ENCODE results near the gene SHE.

Gene SHE

GRCh38 chr1:154474802-154475201 lies 27.4 kb downstream of the SHE start:
- ATAC-seq (ENCODE audit: insufficient read depth, low read depth) (no peak), DNase-seq (no peak)
- Histone ChIP-seq H3K27ac (ENCODE audit: low read length) (no peak overlapping the region), H3K4me3 (ENCODE audit: low read depth in 1 of 2, low read length in 2 of 2) (no peak overlapping the region), H3K9ac (ENCODE audit: low read depth, low read length) (no peak overlapping the region), H3K36me3 (ENCODE audit: insufficient read depth, low read length) (no peaks in the 10 kb centered on the region), H2AFZ (ENCODE audit: low read depth, low read length) (no peak overlapping the region), H3K27me3 (ENCODE audit: insufficient read depth, low read length, poor library complexity) (peaks cover 5% of the 10 kb centered on the region), H3K4me1 (ENCODE audit: insufficient read depth, low read length) (no peaks in the 10 kb centered on the region), H3K79me2 (ENCODE audit: insufficient read depth, low read length) (no peaks in the 10 kb centered on the region), H3K4me2 (ENCODE audit: insufficient read depth, low read length) (no peak overlapping the region), H3K9me3 (ENCODE audit: insufficient read depth, low read length, severe bottlenecking) (no peaks in the 10 kb centered on the region), H4K20me1 (ENCODE audit: insufficient read depth, low read length) (no peaks in the 10 kb centered on the region)
- TF ChIP-seq EZH2 (IDR thresholded peaks at IDR 0.05; ENCODE audit: borderline replicate concordance, low read depth, low read length, severe bottlenecking) = no peak
- TF ChIP-seq, protein P1, sequence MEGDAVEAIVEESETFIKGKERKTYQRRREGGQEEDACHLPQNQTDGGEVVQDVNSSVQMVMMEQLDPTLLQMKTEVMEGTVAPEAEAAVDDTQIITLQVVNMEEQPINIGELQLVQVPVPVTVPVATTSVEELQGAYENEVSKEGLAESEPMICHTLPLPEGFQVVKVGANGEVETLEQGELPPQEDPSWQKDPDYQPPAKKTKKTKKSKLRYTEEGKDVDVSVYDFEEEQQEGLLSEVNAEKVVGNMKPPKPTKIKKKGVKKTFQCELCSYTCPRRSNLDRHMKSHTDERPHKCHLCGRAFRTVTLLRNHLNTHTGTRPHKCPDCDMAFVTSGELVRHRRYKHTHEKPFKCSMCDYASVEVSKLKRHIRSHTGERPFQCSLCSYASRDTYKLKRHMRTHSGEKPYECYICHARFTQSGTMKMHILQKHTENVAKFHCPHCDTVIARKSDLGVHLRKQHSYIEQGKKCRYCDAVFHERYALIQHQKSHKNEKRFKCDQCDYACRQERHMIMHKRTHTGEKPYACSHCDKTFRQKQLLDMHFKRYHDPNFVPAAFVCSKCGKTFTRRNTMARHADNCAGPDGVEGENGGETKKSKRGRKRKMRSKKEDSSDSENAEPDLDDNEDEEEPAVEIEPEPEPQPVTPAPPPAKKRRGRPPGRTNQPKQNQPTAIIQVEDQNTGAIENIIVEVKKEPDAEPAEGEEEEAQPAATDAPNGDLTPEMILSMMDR (IDR thresholded peaks at IDR 0.05; ENCODE audit: borderline replicate concordance, extremely low read depth, low read length, poor library complexity, severe bottlenecking) = no peak

DNA sequence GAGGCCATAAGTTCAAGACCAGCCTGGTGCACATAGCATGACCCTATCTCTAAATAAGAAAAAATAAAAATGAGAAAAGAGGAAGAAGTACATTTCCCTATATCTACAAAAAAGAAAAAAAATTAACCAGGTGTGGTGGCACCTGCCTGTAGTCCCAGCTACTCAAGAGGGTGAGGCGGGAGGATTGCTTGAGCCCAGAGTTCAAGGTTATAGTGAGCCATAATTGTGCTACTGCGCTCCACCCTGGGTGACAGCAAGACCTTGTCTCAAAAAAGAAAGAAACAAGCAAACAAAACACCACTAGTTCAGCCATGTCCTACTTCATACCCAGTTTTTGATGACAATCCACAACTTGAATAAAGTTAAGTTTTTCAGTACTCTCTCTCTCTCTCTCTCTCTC lies 30.9 kb downstream of the SHE start:
- peaks cover 8% of the 10 kb centered on the region for H3K27me3 ChIP-seq (ENCODE audit: insufficient read depth, low read length, poor library complexity)
- no peak for TF ChIP-seq EZH2 (IDR thresholded peaks at IDR 0.05; ENCODE audit: borderline replicate concordance, low read depth, low read length, severe bottlenecking)
- TF ChIP-seq, protein P1 (IDR thresholded peaks at IDR 0.05; ENCODE audit: borderline replicate concordance, extremely low read depth, low read length, poor library complexity, severe bottlenecking) = no peak
- H3K9me3 ChIP-seq (ENCODE audit: insufficient read depth, low read length, severe bottlenecking) = no peaks in the 10 kb centered on the region
- H3K27ac ChIP-seq (ENCODE audit: low read length) = no peak overlapping the region
- no peaks in the 10 kb centered on the region for H3K79me2 ChIP-seq (ENCODE audit: insufficient read depth, low read length)
- H3K36me3 ChIP-seq (ENCODE audit: insufficient read depth, low read length) = no peaks in the 10 kb centered on the region
- no peak overlapping the region for H3K4me2 ChIP-seq (ENCODE audit: insufficient read depth, low read length)
- H2AFZ ChIP-seq (ENCODE audit: low read depth, low read length) = no peak overlapping the region
- no peak overlapping the region for H3K9ac ChIP-seq (ENCODE audit: low read depth, low read length)
- DNase-seq (no peak), ATAC-seq (ENCODE audit: insufficient read depth, low read depth) (no peak)
- no peaks in the 10 kb centered on the region for H4K20me1 ChIP-seq (ENCODE audit: insufficient read depth, low read length)
- no peak overlapping the region for H3K4me3 ChIP-seq (ENCODE audit: low read depth in 1 of 2, low read length in 2 of 2)
- no peaks in the 10 kb centered on the region for H3K4me1 ChIP-seq (ENCODE audit: insufficient read depth, low read length)

DNA sequence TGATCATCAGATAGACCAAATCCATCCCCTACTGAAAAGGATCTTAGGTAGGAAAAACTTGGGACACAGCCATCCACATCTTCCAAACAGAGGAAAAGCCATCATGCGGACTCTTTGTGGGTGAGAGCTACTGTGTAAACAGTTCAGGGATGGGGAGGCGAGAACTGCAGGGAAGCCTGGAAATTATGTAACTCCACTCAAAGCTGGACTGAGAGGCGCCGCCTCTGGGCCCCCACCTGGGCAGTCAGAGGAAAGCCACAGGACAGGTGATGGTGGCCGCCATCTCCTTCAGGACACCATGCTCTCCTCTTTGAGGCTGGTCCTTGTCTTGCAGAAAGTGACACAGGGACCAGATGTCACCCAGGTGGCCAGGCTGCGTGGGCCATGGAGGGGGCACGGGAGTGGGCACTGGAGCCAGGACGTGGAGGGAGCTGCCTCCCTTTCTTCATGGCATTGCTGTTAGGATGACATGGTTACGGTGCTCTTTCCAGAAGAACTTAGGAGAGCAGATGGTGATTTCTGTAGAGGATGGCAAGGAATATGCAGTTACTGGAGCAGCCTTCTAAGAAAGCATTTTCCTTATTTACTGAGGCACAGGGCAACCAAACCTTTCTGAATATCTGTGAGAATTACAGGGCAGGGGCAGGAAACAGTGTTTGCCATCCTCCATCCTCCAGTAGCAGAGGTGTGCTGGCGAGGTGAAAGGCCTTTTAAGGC lies 32.2 kb downstream of the SHE start:
- Histone ChIP-seq H2AFZ (ENCODE audit: low read depth, low read length) (no peak overlapping the region), H3K27me3 (ENCODE audit: insufficient read depth, low read length, poor library complexity) (peaks cover 6% of the 10 kb centered on the region), H3K36me3 (ENCODE audit: insufficient read depth, low read length) (no peaks in the 10 kb centered on the region), H3K79me2 (ENCODE audit: insufficient read depth, low read length) (no peaks in the 10 kb centered on the region), H4K20me1 (ENCODE audit: insufficient read depth, low read length) (no peaks in the 10 kb centered on the region), H3K4me2 (ENCODE audit: insufficient read depth, low read length) (no peak overlapping the region), H3K4me3 (ENCODE audit: low read depth in 1 of 2, low read length in 2 of 2) (no peak overlapping the region), H3K4me1 (ENCODE audit: insufficient read depth, low read length) (no peaks in the 10 kb centered on the region), H3K9ac (ENCODE audit: low read depth, low read length) (no peak overlapping the region), H3K9me3 (ENCODE audit: insufficient read depth, low read length, severe bottlenecking) (no peaks in the 10 kb centered on the region), H3K27ac (ENCODE audit: low read length) (no peak overlapping the region)
- ATAC-seq (ENCODE audit: insufficient read depth, low read depth) (no peak), DNase-seq (no peak)
- no peak for TF ChIP-seq EZH2 (IDR thresholded peaks at IDR 0.05; ENCODE audit: borderline replicate concordance, low read depth, low read length, severe bottlenecking)
- TF ChIP-seq, protein P1 (IDR thresholded peaks at IDR 0.05; ENCODE audit: borderline replicate concordance, extremely low read depth, low read length, poor library complexity, severe bottlenecking) = no peak
